ENCODE data around the gene TREX2. TPM values are rescaled to one million over a fixed set of nuclear protein-coding genes. Genes with fewer than 3 reads are reported as not detected.
A peak's percentile ranks its signal among the peaks of the same experiment; 100 is the strongest.

The TREX2 gene
- total and polyA plus RNA-seq, 2 of the 8 experiments (the other 6 are each of a cell fraction or from before 2014, with no cell fraction given), result 0.71 to 0.80 TPM

- H2AK5ac ChIP-seq (ENCODE audit: low read depth, low read length), result 0 out of 2 replicates have a peak overlapping the region, but pooled peaks have one; percentile 9
- POLR2A ChIA-PET (ENCODE audit: partially characterized antibody), result interaction anchor here (0.9 kb wide), 2 partner anchors 14 to 209 kb away, joined by 3 read pairs; no protein-coding TSS in a partner anchor
- no peak overlapping the region for H3K23ac ChIP-seq (ENCODE audit: insufficient read length)
- H3K79me2 ChIP-seq (ENCODE audit: control insufficient read depth in 1 of 2, insufficient read depth in 2 of 2, low read length in 2 of 2), result no peaks in the 10 kb centered on the region
- no peak overlapping the region for H3K4me3 ChIP-seq (ENCODE audit: extremely low read depth in 1 of 4, insufficient read depth in 2 of 4, low read depth in 3 of 4, low read length in 4 of 4)
- FAIRE-seq (no peak), DNase-seq (ENCODE audit: low read depth in 1 of 2, low spot score in 2 of 2) (no peak)
- no peak overlapping the region; the same call in 1 of the 2 replicates for H2BK12ac ChIP-seq (ENCODE audit: low read depth, low read length)
- H2BK15ac ChIP-seq (ENCODE audit: low read length), result no peak overlapping the region
- no peaks in the 10 kb centered on the region for H3K9me3 ChIP-seq (ENCODE audit: insufficient read depth in 2 of 2, low read depth in 1 of 2, low read length in 1 of 2)
- H3K36me3 ChIP-seq (ENCODE audit: control insufficient read depth in 2 of 4, insufficient read depth in 4 of 4, low read length in 3 of 4), result no peaks in the 10 kb centered on the region
- H4K5ac ChIP-seq (ENCODE audit: insufficient read length, low read depth, low read length), result no peak overlapping the region
- WGBS, 2 experiments (ENCODE audit: extremely low coverage in 1 of 2, insufficient coverage in 1 of 2, insufficient read length in 1 of 2, insufficient replicate concordance in 2 of 2, low coverage in 1 of 2, low lambda C conversion rate in 2 of 2, missing lambda C conversion rate in 1 of 2), result 100% methylated on average over 3 of the region's 11 CpGs; no CpG with 5 or more reads in 1 of the 2 experiments
- H3K23me2 ChIP-seq (ENCODE audit: low read depth, low read length), result no peaks in the 10 kb centered on the region
- no peak overlapping the region for H3K56ac ChIP-seq (replicated peaks; ENCODE audit: insufficient read length, low read depth, low read length)
- peak overlapping the region; percentile 18; the same call in 1 of the 2 replicates for H2BK5ac ChIP-seq (ENCODE audit: low read depth, low read length)
- no peak overlapping the region for H2AFZ ChIP-seq (ENCODE audit: low read length)
- no peak overlapping the region for H3K14ac ChIP-seq (ENCODE audit: insufficient read length)
- no peak overlapping the region for H3K18ac ChIP-seq (ENCODE audit: extremely low read depth, low read length)
- CTCF ChIA-PET (ENCODE audit: partially characterized antibody), result interaction anchor here (1.2 to 1.9 kb wide), 2 partner anchors 19 kb away, joined by 3 to 11 read pairs; partner anchors contain the start of gene BGN
- H3K79me1 ChIP-seq (ENCODE audit: low read depth, low read length), result no peaks in the 10 kb centered on the region
- no peak overlapping the region for H3K4me2 ChIP-seq (ENCODE audit: insufficient read depth in 1 of 2, low read depth in 2 of 2, low read length in 2 of 2)
- H3K27me3 ChIP-seq (replicated peaks in 1 of 4; ENCODE audit: control insufficient read depth in 3 of 4, extremely low read depth in 1 of 4, insufficient read depth in 3 of 4, low read length in 3 of 4), result peaks cover 5 to 24% (median 18%) of the 10 kb centered on the region in 4 experiments; a peak in 6 of 7 replicates
- no peak overlapping the region for H3K4ac ChIP-seq (replicated peaks; ENCODE audit: insufficient read length, low read depth, low read length)
- H3K4me1 ChIP-seq (replicated peaks in 1 of 4; ENCODE audit: control insufficient read depth in 3 of 4, insufficient read depth in 4 of 4, low read length in 3 of 4), result peaks cover 0 to 17% (median 5%) of the 10 kb centered on the region in 4 experiments; a peak in 3 of 7 replicates
- no peak overlapping the region for H2BK120ac ChIP-seq (replicated peaks; ENCODE audit: low read depth, low read length)
- peaks cover 0 to 1% of the 10 kb centered on the region in 2 experiments for H4K20me1 ChIP-seq (replicated peaks in 1 of 2; ENCODE audit: control insufficient read depth in 1 of 2, insufficient read depth in 2 of 2, low read length in 2 of 2)
- no peak overlapping the region for H3K27ac ChIP-seq (ENCODE audit: low read depth, low read length)
- H4K91ac ChIP-seq (replicated peaks; ENCODE audit: insufficient read length, low read length), result no peak overlapping the region
- TF ChIP-seq CBX5 (IDR thresholded peaks at IDR 0.05; ENCODE audit: low read depth, low read length), result no peak
- no peak for TF ChIP-seq PHF8 (conservative IDR thresholded peaks at IDR 0.05; ENCODE audit: low read depth, low read length)
- TF ChIP-seq SP4 (IDR thresholded peaks at IDR 0.05; ENCODE audit: low read length), result no peak
- no peak for TF ChIP-seq GABPA (IDR thresholded peaks at IDR 0.05; ENCODE audit: borderline replicate concordance, insufficient read depth, low read length)
- TF ChIP-seq SIN3A (conservative IDR thresholded peaks at IDR 0.05 in 1 of 2, IDR thresholded peaks at IDR 0.05 in 1 of 2; ENCODE audit: low read depth in 1 of 2, low read length in 2 of 2), result no peak
- no peak for TF ChIP-seq KDM1A (IDR thresholded peaks at IDR 0.05; ENCODE audit: borderline replicate concordance, low read length)
- TF ChIP-seq BRCA1 (IDR thresholded peaks at IDR 0.05; ENCODE audit: low read depth, low read length), result no peak
- no peak for TF ChIP-seq EP300 (IDR thresholded peaks at IDR 0.05; ENCODE audit: borderline replicate concordance in 1 of 2, low read depth in 2 of 2, low read length in 2 of 2)
- H4K8ac ChIP-seq (ENCODE audit: extremely low read depth, insufficient read depth, low read length), result no peak overlapping the region
- no peak overlapping the region for H2BK20ac ChIP-seq (ENCODE audit: low read length)
- no peak overlapping the region for H3K9ac ChIP-seq (replicated peaks in 1 of 4; ENCODE audit: extremely low read depth in 1 of 4, low read depth in 3 of 4, low read length in 3 of 4)
These were observed 30.0 kb upstream of the TREX2 start for GRCh38 chrX:153475751-153476281.

All from H1 (cell line).